Effector memory CD4-positive, alpha-beta T cell (primary cell): ENCODE data around the gene C2orf92.
A peak's percentile ranks its signal among the peaks of the same experiment; 100 is the strongest.

ENCODE experiments used
- DNase-seq, 3 donors: peaks; one replicate each; pipeline ENCODE4 v3.0.0-alpha.2; 2020
- H3K27ac ChIP-seq: 2 replicates; pipeline ENCODE4 v1.7.0; 2013; ENCODE audit warnings: mild to moderate bottlenecking, low read length, moderate library complexity; ENCODE audit not compliant: insufficient read depth, poor library complexity, severe bottlenecking
- H3K27me3 ChIP-seq: replicated peaks from 2 replicates; pipeline ENCODE4 v1.7.0; 2013; ENCODE audit warnings: mild to moderate bottlenecking, low read length; ENCODE audit not compliant: insufficient read depth, control insufficient read depth, poor library complexity, severe bottlenecking
- H3K36me3 ChIP-seq: 2 replicates; pipeline ENCODE4 v1.7.0; 2013; ENCODE audit warnings: mild to moderate bottlenecking, low read length, moderate library complexity; ENCODE audit not compliant: control insufficient read depth, insufficient read depth
- H3K4me1 ChIP-seq: 2 replicates; pipeline ENCODE4 v1.7.0; 2013; ENCODE audit warnings: low read length, mild to moderate bottlenecking; ENCODE audit not compliant: control insufficient read depth, insufficient read depth, poor library complexity, severe bottlenecking
- H3K4me3 ChIP-seq: 2 replicates; pipeline ENCODE4 v1.7.0; 2013; ENCODE audit warnings: low read length, low read depth, mild to moderate bottlenecking; ENCODE audit not compliant: insufficient read depth, poor library complexity, severe bottlenecking
- H3K9me3 ChIP-seq: 2 replicates; pipeline ENCODE4 v1.7.0; 2013; ENCODE audit warnings: mild to moderate bottlenecking, low read length, moderate library complexity; ENCODE audit not compliant: control insufficient read depth

C2orf92 gene

GRCh38 chr2:97712693-97713295 lies 43.3 kb downstream of the C2orf92 start:
- peak; percentile 45 to 46 (median 46) for DNase-seq
- Histone ChIP-seq H3K4me1 (peaks cover 76% of the 10 kb centered on the region), H3K9me3 (no peaks in the 10 kb centered on the region), H3K4me3 (peak overlapping the region; percentile 75), H3K27ac (peak overlapping the region; percentile 98), H3K36me3 (peaks cover 6% of the 10 kb centered on the region), H3K27me3 (no peaks in the 10 kb centered on the region)

DNA sequence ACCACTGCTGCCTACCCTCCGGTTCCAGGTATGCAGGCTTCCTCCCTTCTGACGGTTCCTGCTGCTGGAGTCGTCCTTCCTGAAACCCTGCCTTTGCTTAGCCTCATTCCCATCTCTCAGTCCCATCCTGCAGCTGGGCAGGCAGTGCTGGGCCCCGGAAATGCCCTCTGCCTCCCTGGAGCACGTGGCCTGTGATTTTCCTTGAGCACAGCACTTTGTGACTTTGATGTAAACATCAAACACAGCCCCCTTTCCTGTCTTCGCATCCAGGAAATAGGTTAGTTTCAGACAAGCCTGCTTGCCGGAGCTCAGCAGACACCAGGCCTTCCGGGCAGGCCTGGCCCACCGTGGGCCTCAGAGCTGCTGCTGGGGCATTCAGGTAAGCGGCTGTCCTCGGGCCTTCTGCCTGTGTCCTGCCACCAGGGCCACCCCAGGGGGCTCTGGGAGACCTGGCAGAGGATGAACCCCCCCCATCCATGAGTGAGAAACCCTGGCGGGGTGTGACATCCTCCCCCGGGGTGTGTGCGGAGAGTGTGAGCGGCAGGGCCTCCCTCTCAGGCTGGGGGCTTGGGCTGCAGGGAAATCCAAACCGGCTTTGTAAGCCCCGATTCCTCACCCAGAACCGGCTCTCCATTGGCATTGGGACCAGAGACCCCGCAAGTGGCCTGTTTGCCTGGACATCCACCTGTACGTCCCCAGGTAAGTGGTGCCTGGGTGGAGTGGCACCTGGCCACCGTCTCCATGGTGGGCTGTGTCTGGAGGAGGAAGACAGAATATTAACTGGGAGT lies 44.0 kb downstream of the C2orf92 start, which contains the start of gene ZAP70:
Gene ZAP70, plus strand, starts transcription at position 281 of the 788 bp plus-strand sequence. CDS start 10,461 bp downstream, outside the sequence.
- Histone ChIP-seq H3K27me3 (no peaks in the 10 kb centered on the region), H3K9me3 (no peaks in the 10 kb centered on the region), H3K4me3 (peak within 1 kb of the TSS; percentile 75), H3K36me3 (peaks cover 6% of the 10 kb centered on the region), H3K4me1 (peaks cover 83% of the 10 kb centered on the region), H3K27ac (peak within 1 kb of the TSS; percentile 98)
- peak; percentile 29 to 54 (median 51) for DNase-seq

DNA sequence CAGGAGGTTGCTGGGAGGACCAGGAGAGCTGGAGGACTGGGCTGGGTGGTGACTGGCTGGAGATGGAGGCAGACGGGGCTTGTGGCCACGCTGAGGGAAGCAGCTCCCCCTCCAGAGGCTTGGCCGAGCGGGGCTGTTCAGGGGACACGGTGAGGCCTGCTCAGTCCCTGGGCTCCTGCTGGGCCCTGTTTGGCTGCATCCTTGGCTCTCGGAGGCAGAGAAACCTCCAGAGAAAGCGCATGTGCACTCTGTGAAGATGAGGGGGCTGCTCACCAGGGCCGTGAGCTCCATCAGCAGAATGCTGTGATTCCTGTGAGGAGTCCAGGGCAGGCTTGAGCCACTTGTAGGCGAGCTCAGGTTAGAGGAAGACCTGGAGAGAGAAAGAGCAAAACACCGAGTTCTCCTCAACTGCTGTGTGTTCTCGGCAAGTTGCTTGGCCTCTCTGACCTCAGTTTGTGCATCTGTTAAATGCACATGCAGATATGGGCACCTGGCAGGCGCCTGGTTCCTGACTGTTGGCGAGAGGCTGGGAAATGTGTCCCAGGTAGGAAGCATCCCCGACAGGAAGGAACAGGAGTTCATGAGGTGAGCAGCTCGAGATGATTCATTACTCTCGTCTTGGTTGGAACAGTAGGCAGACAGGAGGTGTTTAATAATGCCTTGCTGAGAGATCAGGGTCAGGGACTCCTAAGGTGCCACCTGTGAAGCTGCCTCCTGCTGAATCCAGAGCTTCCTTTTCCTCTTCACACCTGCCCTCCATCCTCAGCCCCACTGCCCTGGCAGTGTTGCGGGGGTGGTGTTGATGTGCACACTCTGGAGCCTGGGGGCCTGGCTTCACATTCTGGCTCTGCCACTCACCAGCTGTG lies 44.8 kb downstream of the C2orf92 start:
- peaks cover 91% of the 10 kb centered on the region for H3K4me1 ChIP-seq
- H3K27ac ChIP-seq: peak overlapping the region; percentile 98
- H3K4me3 ChIP-seq: peak overlapping the region; percentile 75
- H3K27me3 ChIP-seq: no peaks in the 10 kb centered on the region
- no peaks in the 10 kb centered on the region for H3K9me3 ChIP-seq
- H3K36me3 ChIP-seq: peaks cover 6% of the 10 kb centered on the region
- DNase-seq: no peak

- peak overlapping the region; percentile 98 for H3K27ac ChIP-seq
- peaks cover 92% of the 10 kb centered on the region for H3K4me1 ChIP-seq
- H3K27me3 ChIP-seq: no peaks in the 10 kb centered on the region
- DNase-seq: no peak
- H3K36me3 ChIP-seq: peaks cover 6% of the 10 kb centered on the region
- peak overlapping the region; percentile 75 for H3K4me3 ChIP-seq
- H3K9me3 ChIP-seq: no peaks in the 10 kb centered on the region
These were observed 45.6 kb downstream of the C2orf92 start for GRCh38 chr2:97714950-97715652.

- peak overlapping the region; percentile 98 for H3K27ac ChIP-seq
- H3K4me1 ChIP-seq: peaks cover 87% of the 10 kb centered on the region
- no peak for DNase-seq
- no peaks in the 10 kb centered on the region for H3K9me3 ChIP-seq
- H3K27me3 ChIP-seq: no peaks in the 10 kb centered on the region
- peaks cover 14% of the 10 kb centered on the region for H3K36me3 ChIP-seq
- H3K4me3 ChIP-seq: peak overlapping the region; percentile 75
These were observed 46.6 kb downstream of the C2orf92 start for GRCh38 chr2:97715951-97716694.

GRCh38 chr2:97716695-97717612 lies 47.4 kb downstream of the C2orf92 start:
- peak overlapping the region; percentile 98 for H3K27ac ChIP-seq
- no peaks in the 10 kb centered on the region for H3K9me3 ChIP-seq
- peaks cover 16% of the 10 kb centered on the region for H3K36me3 ChIP-seq
- peaks cover 81% of the 10 kb centered on the region for H3K4me1 ChIP-seq
- peak overlapping the region; percentile 75 for H3K4me3 ChIP-seq
- DNase-seq: no peak
- H3K27me3 ChIP-seq: no peaks in the 10 kb centered on the region

DNA sequence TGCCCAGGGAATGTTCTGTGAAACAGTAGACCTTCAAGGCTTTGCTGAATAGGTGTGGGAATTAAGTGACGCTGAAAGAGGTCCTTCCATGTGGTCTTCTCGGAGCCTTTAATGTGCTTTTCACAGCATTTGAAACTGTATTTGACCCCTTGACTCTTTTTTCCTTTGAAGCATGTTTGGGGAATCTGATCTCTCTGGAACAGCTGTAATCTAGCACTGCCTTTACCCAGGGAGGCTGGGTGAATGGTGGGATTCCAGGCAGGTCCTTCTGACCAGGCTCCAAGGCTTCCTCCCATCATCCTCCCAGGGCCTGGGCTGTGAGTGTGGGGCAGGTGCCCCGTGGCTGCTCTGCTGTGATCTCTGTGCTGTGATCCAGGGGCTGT lies 48.1 kb downstream of the C2orf92 start:
- H3K4me1 ChIP-seq: peaks cover 75% of the 10 kb centered on the region
- peaks cover 16% of the 10 kb centered on the region for H3K36me3 ChIP-seq
- no peaks in the 10 kb centered on the region for H3K27me3 ChIP-seq
- no peak for DNase-seq
- peak overlapping the region; percentile 75 for H3K4me3 ChIP-seq
- peak overlapping the region; percentile 98 for H3K27ac ChIP-seq
- H3K9me3 ChIP-seq: no peaks in the 10 kb centered on the region

- Histone ChIP-seq H3K27me3 (no peaks in the 10 kb centered on the region), H3K4me3 (peak overlapping the region; percentile 75), H3K4me1 (peaks cover 68% of the 10 kb centered on the region), H3K9me3 (no peaks in the 10 kb centered on the region), H3K36me3 (peaks cover 16% of the 10 kb centered on the region), H3K27ac (peak overlapping the region; percentile 98)
- DNase-seq: peak; percentile 66 to 71 (median 66)
These were observed 48.8 kb downstream of the C2orf92 start for GRCh38 chr2:97718051-97718882.
